Endodermal cell (in vitro differentiated cells): ENCODE results near the gene FILIP1L. TPM values are rescaled to one million over a fixed set of nuclear protein-coding genes. Genes with fewer than 3 reads are reported as not detected.
"Not testable (repeated sequence)": the region's sequence is repeated elsewhere in the genome, so short reads cannot be mapped to it uniquely, and the experiment has no call there.

Experiments used
- DNase-seq: peaks from one replicate; pipeline ENCODE4 v3.0.0-alpha.2; 2017
- H3K27ac ChIP-seq: 2 replicates; pipeline ENCODE4 v1.5.1; 2013; ENCODE audit warnings: mild to moderate bottlenecking, low read depth, low read length, moderate library complexity
- H3K27me3 ChIP-seq: 2 replicates; pipeline ENCODE4 v1.6.1; 2013; ENCODE audit warnings: mild to moderate bottlenecking, low read length, moderate library complexity; ENCODE audit not compliant: insufficient read depth, control insufficient read depth, poor library complexity, severe bottlenecking
- H3K36me3 ChIP-seq: 2 replicates; pipeline ENCODE4 v1.7.0; 2013; ENCODE audit warnings: mild to moderate bottlenecking, low read length, moderate library complexity; ENCODE audit not compliant: control insufficient read depth, insufficient read depth
- H3K4me1 ChIP-seq: one replicate; pipeline ENCODE4 v1.7.0; 2013; ENCODE audit warnings: low read length; ENCODE audit not compliant: control insufficient read depth, insufficient read depth
- H3K4me3 ChIP-seq: 2 replicates; pipeline ENCODE4 v1.5.1; 2013; ENCODE audit warnings: mild to moderate bottlenecking, low read length, moderate library complexity
- H3K9ac ChIP-seq: 2 replicates; pipeline ENCODE4 v1.6.1; 2013; ENCODE audit warnings: mild to moderate bottlenecking, low read length, moderate library complexity; ENCODE audit not compliant: poor library complexity, severe bottlenecking; ENCODE audit errors: extremely low read depth
- H3K9me3 ChIP-seq: 2 replicates; pipeline ENCODE4 v1.6.1; 2013; ENCODE audit warnings: mild to moderate bottlenecking, low read length, moderate library complexity; ENCODE audit not compliant: control insufficient read depth
- H3K27ac Mint-ChIP-seq: 2 replicates; pipeline ENCODE4 v1.8.0; 2020; ENCODE audit warnings: mixed read lengths
- H3K27me3 Mint-ChIP-seq: 2 replicates; pipeline ENCODE4 v1.8.0; 2021; ENCODE audit warnings: mild to moderate bottlenecking, mixed read lengths; ENCODE audit not compliant: insufficient read depth
- H3K36me3 Mint-ChIP-seq: 2 replicates; pipeline ENCODE4 v1.8.0; 2020; ENCODE audit warnings: low read depth, mixed read lengths
- H3K4me1 Mint-ChIP-seq: 2 replicates; pipeline ENCODE4 v1.8.0; 2020; ENCODE audit warnings: mixed read lengths
- H3K4me3 Mint-ChIP-seq: 2 replicates; pipeline ENCODE4 v1.8.0; 2020; ENCODE audit warnings: mild to moderate bottlenecking, moderate library complexity, mixed read lengths
- H3K9me3 Mint-ChIP-seq: 2 replicates; pipeline ENCODE4 v1.8.0; 2020; ENCODE audit warnings: mild to moderate bottlenecking, mixed read lengths
- CTCF ChIP-seq: fragments of 200-600 bp; sonication (generic); conservative IDR thresholded peaks from 2 replicates; pipeline ENCODE4 v1.5.0; 2021; ENCODE audit warnings: antibody characterized with exemption, mild to moderate bottlenecking
- WGBS, 2 experiments: methylation state at CpG; one replicate each; pipeline versions ENCODE4 v1.1.5 to v1.1.7; 2013; ENCODE audit warnings: missing lambda C conversion rate in 2 of 2, mixed read lengths in 1 of 2; ENCODE audit not compliant: insufficient coverage in 1 of 2, insufficient read length in 1 of 2; 5-methylcytosine and 5-hydroxymethylcytosine counted together
- total RNA-seq, 2 donors: library from RNA; stranded (reverse); fragmentation: NEBNext Ultra II Directional in 1 of 2; extraction: Animal tissue kit (Norgen Biotek cat#: 25700) in 1 of 2; gene quantifications; 2 replicates in 1 of 2; 3 replicates in 1 of 2; pipeline ENCODE4 v1.2.1, GENCODE V29; 2021

Gene FILIP1L
- total RNA-seq, 2 donors from 2014 or later: 0.84 to 2.5 TPM

GRCh38 chr3:100053951-100054620 is 60.2 kb downstream of the FILIP1L start:
- Mint-ChIP-seq H3K9me3 (peaks cover 5% of the 10 kb centered on the region), H3K36me3 (peaks cover 1% of the 10 kb centered on the region), H3K4me3 (no peak overlapping the region), H3K27ac (no peak overlapping the region), H3K27me3 (no peaks in the 10 kb centered on the region), H3K4me1 (peaks cover 8% of the 10 kb centered on the region)
- no peak for TF ChIP-seq CTCF
- WGBS, 2 experiments: 91 to 100% methylated on average over 1 to 6 of the region's 6 CpGs
- Histone ChIP-seq H3K9me3 (peaks cover 11% of the 10 kb centered on the region), H3K4me3 (no peak overlapping the region), H3K27ac (peak overlapping the region; percentile 21), H3K36me3 (no peaks in the 10 kb centered on the region), H3K4me1 (peaks cover 5% of the 10 kb centered on the region), H3K27me3 (no peaks in the 10 kb centered on the region), H3K9ac (no peak overlapping the region)
- no peak for DNase-seq

- H3K27ac Mint-ChIP-seq, H3K4me1 ChIP-seq, H3K27me3 Mint-ChIP-seq, H3K4me3 Mint-ChIP-seq, H3K36me3 Mint-ChIP-seq, H3K9me3 Mint-ChIP-seq, DNase-seq, H3K27me3 ChIP-seq, H3K9ac ChIP-seq, H3K36me3 ChIP-seq, H3K27ac ChIP-seq, H3K4me3 ChIP-seq: not testable (repeated sequence)
- peaks cover 11% of the 10 kb centered on the region for H3K9me3 ChIP-seq
- 100% methylated on average over 2 of the region's 3 CpGs; no CpG with 5 or more reads in 1 of the 2 experiments for WGBS, 2 experiments
- peaks cover 11% of the 10 kb centered on the region for H3K4me1 Mint-ChIP-seq
Observed at GRCh38 chr3:100051513-100051912, 62.8 kb downstream of the FILIP1L start.

GRCh38 chr3:100048248-100048647 is 66.1 kb downstream of the FILIP1L start:
- no peak overlapping the region for H3K9ac ChIP-seq
- no peaks in the 10 kb centered on the region for H3K4me1 ChIP-seq
- H3K9me3 Mint-ChIP-seq: no peaks in the 10 kb centered on the region
- no peak for TF ChIP-seq CTCF
- H3K4me3 Mint-ChIP-seq: no peak overlapping the region
- no peaks in the 10 kb centered on the region for H3K36me3 Mint-ChIP-seq
- no peak overlapping the region for H3K4me3 ChIP-seq
- WGBS, 2 experiments: 88% methylated on average over 3 of the region's 3 CpGs; no CpG with 5 or more reads in 1 of the 2 experiments
- peak overlapping the region; percentile 56 for H3K27ac ChIP-seq
- H3K9me3 ChIP-seq: no peaks in the 10 kb centered on the region
- DNase-seq: no peak
- no peaks in the 10 kb centered on the region for H3K27me3 ChIP-seq
- peaks cover 2% of the 10 kb centered on the region for H3K4me1 Mint-ChIP-seq
- H3K27me3 Mint-ChIP-seq: no peaks in the 10 kb centered on the region
- no peak overlapping the region for H3K27ac Mint-ChIP-seq
- no peaks in the 10 kb centered on the region for H3K36me3 ChIP-seq
